HepG2 (cell line): Measurements from ENCODE around the gene FRAS1. TPM values are rescaled to one million over a fixed set of nuclear protein-coding genes. Genes with fewer than 3 reads are reported as not detected.

Experiments used
- ADNP ChIP-seq: sonication (generic); formaldehyde crosslinking; IDR thresholded peaks from 2 replicates; pipeline ENCODE4 v1.4.0; 2020; ENCODE audit warnings: missing genetic modification reagents
- ATF1 ChIP-seq: IDR thresholded peaks from 2 replicates; pipeline ENCODE4 v1.6.1; 2016; ENCODE audit warnings: mild to moderate bottlenecking, control low read depth
- ATM ChIP-seq: fragments of 450-650 bp; IDR thresholded peaks from 2 replicates; pipeline ENCODE4 v1.7.1; 2017; ENCODE audit warnings: mild to moderate bottlenecking, borderline replicate concordance
- CEBPG ChIP-seq: IDR thresholded peaks from 2 replicates; pipeline ENCODE4 v1.6.1; 2016
- DMAP1 ChIP-seq: IDR thresholded peaks from 2 replicates; pipeline ENCODE4 v1.6.1; 2016
- DNMT3B ChIP-seq: conservative IDR thresholded peaks from 2 replicates; pipeline ENCODE4 v1.6.1; 2016; ENCODE audit warnings: missing biosample characterization, control low read depth
- ELF3 ChIP-seq: IDR thresholded peaks from 2 replicates; pipeline ENCODE4 v1.6.1; 2016; ENCODE audit warnings: missing genetic modification reagents, missing compliant biosample characterization
- FOXA3 ChIP-seq: IDR thresholded peaks from 2 replicates; pipeline ENCODE4 v1.6.1; 2016; ENCODE audit warnings: missing genetic modification reagents, missing compliant biosample characterization
- FOXK1 ChIP-seq: sonication (generic); formaldehyde crosslinking; IDR thresholded peaks from 2 replicates; pipeline ENCODE4 v1.4.0; 2020; ENCODE audit warnings: low read depth, missing genetic modification reagents, borderline replicate concordance
- FOXK2 ChIP-seq: fragments of 450-650 bp; IDR thresholded peaks from 2 replicates; pipeline ENCODE4 v1.6.1; 2016
- KLF11 ChIP-seq: IDR thresholded peaks from 2 replicates; pipeline ENCODE4 v1.6.1; 2016; ENCODE audit warnings: missing compliant biosample characterization
- KMT2A ChIP-seq: sonication (generic); formaldehyde crosslinking; IDR thresholded peaks from 2 replicates; pipeline ENCODE4 v1.4.0; 2020; ENCODE audit warnings: missing genetic modification reagents
- MTF1 ChIP-seq: sonication (generic); formaldehyde crosslinking; IDR thresholded peaks from 2 replicates; pipeline ENCODE4 v1.5.0; 2020; ENCODE audit warnings: missing genetic modification reagents
- RFX1 ChIP-seq: fragments of 450-650 bp; IDR thresholded peaks from 2 replicates; pipeline ENCODE4 v1.6.1; 2017
- YEATS2 ChIP-seq: sonication (generic); formaldehyde crosslinking; IDR thresholded peaks from 2 replicates; pipeline ENCODE4 v1.4.0; 2020; ENCODE audit warnings: missing genetic modification reagents, borderline replicate concordance
- ZFP36L2 ChIP-seq: sonication (generic); formaldehyde crosslinking; IDR thresholded peaks from 2 replicates; pipeline ENCODE4 v1.4.0; 2020; ENCODE audit warnings: missing genetic modification reagents
- ZNF564 ChIP-seq: sonication (generic); formaldehyde crosslinking; IDR thresholded peaks from 2 replicates; pipeline ENCODE4 v1.8.1; 2023; ENCODE audit warnings: mild to moderate bottlenecking, missing genetic modification reagents
- ZNF772 ChIP-seq: sonication (generic); formaldehyde crosslinking; IDR thresholded peaks from 2 replicates; pipeline ENCODE4 v1.5.0; 2020; ENCODE audit warnings: mild to moderate bottlenecking, missing genetic modification reagents
- polyA plus RNA-seq, 8 experiments: library from polyadenylated mRNA; depleted of rRNA in 3 of 8; stranded (reverse) in 7 of 8; unstranded in 1 of 8; fragments of >200 nt; fragmentation: Illumina TruSeq in 4 of 8; extraction: Trizol in 4 of 8; gene quantifications; 2 replicates each; pipeline versions ENCODE4 v1.2.1 to v1.2.3, GENCODE V29; 2011 to 2016; ENCODE audit warnings: low read depth in 4 of 8, missing spikeins in 1 of 8, mixed read lengths in 1 of 8; ENCODE audit not compliant: insufficient read depth in 1 of 8
- total RNA-seq, 5 experiments: library from RNA; depleted of rRNA; stranded (reverse); fragments of >200 nt; fragmentation: Illumina TruSeq; extraction: Trizol; gene quantifications; 2 replicates each; pipeline ENCODE4 v1.2.3, GENCODE V29; 2016; ENCODE audit warnings: low read depth in 1 of 5
- TF ChIP-seq, protein P1 (sequence below): conservative IDR thresholded peaks from 2 replicates; pipeline ENCODE4 v1.6.1; 2018; ENCODE audit warnings: missing genetic modification reagents
- TF ChIP-seq, protein P2 (sequence below): IDR thresholded peaks from 2 replicates; pipeline ENCODE4 v1.6.1; 2016; ENCODE audit warnings: mild to moderate bottlenecking
- TF ChIP-seq, protein P3 (sequence below): IDR thresholded peaks from 2 replicates; pipeline ENCODE4 v1.6.1; 2016; ENCODE audit warnings: low read depth, control low read depth
- TF ChIP-seq, protein P4 (sequence below): sonication (generic); formaldehyde crosslinking; conservative IDR thresholded peaks from 2 replicates; pipeline ENCODE4 v1.4.0; 2020; ENCODE audit warnings: missing genetic modification reagents
- TF ChIP-seq, protein P5 (sequence below): sonication (generic); formaldehyde crosslinking; IDR thresholded peaks from 2 replicates; pipeline ENCODE4 v1.4.0; 2020; ENCODE audit warnings: missing genetic modification reagents

Gene FRAS1
- total and polyA plus RNA-seq, 2 of the 13 experiments (the other 11 are each of a cell fraction or from before 2014, with no cell fraction given), result 22.5 to 31.6 TPM

DNA sequence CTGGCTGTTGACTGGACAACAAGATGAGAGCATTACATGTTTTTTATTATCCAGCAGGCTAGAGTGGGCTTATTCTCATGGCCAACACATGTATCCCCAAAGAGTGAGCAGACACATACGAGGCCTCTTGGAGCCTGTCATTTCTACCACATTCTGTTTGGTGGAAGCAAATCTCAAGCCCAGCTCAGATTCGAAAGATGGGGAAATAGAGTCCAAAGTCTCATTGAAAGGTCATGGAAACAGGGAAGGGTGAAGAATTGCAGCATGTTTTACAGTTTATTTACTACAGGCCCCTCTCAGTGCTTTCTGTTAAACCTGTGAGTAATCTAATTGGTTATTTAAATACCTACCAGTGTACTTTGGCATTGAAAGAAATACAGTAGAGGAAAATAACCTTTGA is 108.6 kb downstream of the FRAS1 start (continued):
- TF ChIP-seq, protein P1, sequence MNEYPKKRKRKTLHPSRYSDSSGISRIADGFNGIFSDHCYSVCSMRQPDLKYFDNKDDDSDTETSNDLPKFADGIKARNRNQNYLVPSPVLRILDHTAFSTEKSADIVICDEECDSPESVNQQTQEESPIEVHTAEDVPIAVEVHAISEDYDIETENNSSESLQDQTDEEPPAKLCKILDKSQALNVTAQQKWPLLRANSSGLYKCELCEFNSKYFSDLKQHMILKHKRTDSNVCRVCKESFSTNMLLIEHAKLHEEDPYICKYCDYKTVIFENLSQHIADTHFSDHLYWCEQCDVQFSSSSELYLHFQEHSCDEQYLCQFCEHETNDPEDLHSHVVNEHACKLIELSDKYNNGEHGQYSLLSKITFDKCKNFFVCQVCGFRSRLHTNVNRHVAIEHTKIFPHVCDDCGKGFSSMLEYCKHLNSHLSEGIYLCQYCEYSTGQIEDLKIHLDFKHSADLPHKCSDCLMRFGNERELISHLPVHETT, result no peak
- TF ChIP-seq, protein P2, sequence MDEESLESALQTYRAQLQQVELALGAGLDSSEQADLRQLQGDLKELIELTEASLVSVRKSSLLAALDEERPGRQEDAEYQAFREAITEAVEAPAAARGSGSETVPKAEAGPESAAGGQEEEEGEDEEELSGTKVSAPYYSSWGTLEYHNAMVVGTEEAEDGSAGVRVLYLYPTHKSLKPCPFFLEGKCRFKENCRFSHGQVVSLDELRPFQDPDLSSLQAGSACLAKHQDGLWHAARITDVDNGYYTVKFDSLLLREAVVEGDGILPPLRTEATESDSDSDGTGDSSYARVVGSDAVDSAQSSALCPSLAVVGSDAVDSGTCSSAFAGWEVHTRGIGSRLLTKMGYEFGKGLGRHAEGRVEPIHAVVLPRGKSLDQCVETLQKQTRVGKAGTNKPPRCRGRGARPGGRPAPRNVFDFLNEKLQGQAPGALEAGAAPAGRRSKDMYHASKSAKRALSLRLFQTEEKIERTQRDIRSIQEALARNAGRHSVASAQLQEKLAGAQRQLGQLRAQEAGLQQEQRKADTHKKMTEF, result no peak; the same call in 1 of the 2 replicates
- TF ChIP-seq KMT2A (CRISPR knock-in tag) (0 out of 2 replicates have a peak, but pooled peaks have one; percentile 25), RFX1 (no peak), ZFP36L2 (CRISPR knock-in tag) (no peak), ADNP (CRISPR knock-in tag) (no peak), KLF11 (CRISPR knock-in tag) (no peak), ELF3 (peak; percentile 82), YEATS2 (CRISPR knock-in tag) (no peak), ZNF564 (CRISPR knock-in tag) (no peak), FOXA3 (CRISPR knock-in tag) (peak; percentile 76), FOXK1 (CRISPR knock-in tag) (peak; percentile 77; the same call in 1 of the 2 replicates), DMAP1 (CRISPR knock-in tag) (peak; percentile 49; the same call in 1 of the 2 replicates), ZNF772 (no peak), FOXK2 (no peak), ATF1 (CRISPR knock-in tag) (no peak; the same call in 1 of the 2 replicates), MTF1 (no peak), CEBPG (CRISPR knock-in tag) (peak; percentile 92), ATM (no peak), DNMT3B (CRISPR knock-in tag) (no peak)
- TF ChIP-seq, protein P3, sequence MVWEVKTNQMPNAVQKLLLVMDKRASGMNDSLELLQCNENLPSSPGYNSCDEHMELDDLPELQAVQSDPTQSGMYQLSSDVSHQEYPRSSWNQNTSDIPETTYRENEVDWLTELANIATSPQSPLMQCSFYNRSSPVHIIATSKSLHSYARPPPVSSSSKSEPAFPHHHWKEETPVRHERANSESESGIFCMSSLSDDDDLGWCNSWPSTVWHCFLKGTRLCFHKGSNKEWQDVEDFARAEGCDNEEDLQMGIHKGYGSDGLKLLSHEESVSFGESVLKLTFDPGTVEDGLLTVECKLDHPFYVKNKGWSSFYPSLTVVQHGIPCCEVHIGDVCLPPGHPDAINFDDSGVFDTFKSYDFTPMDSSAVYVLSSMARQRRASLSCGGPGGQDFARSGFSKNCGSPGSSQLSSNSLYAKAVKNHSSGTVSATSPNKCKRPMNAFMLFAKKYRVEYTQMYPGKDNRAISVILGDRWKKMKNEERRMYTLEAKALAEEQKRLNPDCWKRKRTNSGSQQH, result no peak
- TF ChIP-seq, protein P4, sequence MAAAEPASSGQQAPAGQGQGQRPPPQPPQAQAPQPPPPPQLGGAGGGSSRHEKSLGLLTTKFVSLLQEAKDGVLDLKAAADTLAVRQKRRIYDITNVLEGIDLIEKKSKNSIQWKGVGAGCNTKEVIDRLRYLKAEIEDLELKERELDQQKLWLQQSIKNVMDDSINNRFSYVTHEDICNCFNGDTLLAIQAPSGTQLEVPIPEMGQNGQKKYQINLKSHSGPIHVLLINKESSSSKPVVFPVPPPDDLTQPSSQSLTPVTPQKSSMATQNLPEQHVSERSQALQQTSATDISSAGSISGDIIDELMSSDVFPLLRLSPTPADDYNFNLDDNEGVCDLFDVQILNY, result no peak
- TF ChIP-seq, protein P5, sequence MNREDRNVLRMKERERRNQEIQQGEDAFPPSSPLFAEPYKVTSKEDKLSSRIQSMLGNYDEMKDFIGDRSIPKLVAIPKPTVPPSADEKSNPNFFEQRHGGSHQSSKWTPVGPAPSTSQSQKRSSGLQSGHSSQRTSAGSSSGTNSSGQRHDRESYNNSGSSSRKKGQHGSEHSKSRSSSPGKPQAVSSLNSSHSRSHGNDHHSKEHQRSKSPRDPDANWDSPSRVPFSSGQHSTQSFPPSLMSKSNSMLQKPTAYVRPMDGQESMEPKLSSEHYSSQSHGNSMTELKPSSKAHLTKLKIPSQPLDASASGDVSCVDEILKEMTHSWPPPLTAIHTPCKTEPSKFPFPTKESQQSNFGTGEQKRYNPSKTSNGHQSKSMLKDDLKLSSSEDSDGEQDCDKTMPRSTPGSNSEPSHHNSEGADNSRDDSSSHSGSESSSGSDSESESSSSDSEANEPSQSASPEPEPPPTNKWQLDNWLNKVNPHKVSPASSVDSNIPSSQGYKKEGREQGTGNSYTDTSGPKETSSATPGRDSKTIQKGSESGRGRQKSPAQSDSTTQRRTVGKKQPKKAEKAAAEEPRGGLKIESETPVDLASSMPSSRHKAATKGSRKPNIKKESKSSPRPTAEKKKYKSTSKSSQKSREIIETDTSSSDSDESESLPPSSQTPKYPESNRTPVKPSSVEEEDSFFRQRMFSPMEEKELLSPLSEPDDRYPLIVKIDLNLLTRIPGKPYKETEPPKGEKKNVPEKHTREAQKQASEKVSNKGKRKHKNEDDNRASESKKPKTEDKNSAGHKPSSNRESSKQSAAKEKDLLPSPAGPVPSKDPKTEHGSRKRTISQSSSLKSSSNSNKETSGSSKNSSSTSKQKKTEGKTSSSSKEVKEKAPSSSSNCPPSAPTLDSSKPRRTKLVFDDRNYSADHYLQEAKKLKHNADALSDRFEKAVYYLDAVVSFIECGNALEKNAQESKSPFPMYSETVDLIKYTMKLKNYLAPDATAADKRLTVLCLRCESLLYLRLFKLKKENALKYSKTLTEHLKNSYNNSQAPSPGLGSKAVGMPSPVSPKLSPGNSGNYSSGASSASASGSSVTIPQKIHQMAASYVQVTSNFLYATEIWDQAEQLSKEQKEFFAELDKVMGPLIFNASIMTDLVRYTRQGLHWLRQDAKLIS (CRISPR knock-in tag), result no peak
